Calu3 (cell line): ENCODE measurements around the gene CDH4. TPM values are rescaled to one million over a fixed set of nuclear protein-coding genes. Genes with fewer than 3 reads are reported as not detected.

Experiments used
- BruUV-seq: library from RNA; stranded (reverse); fragments of 400-500 nt; replicated peaks from 2 replicates; lab custom pipeline; 2021; lab: Mats Ljungman, UMichigan
- CTCF ChIA-PET: fragments of 300-600 bp; sonication (Branson Sonifier 250); formaldehyde crosslinking; loops from one replicate; lab custom pipeline; 2022; ENCODE audit warnings: antibody characterized with exemption; lab: Charles Lee
- DNase-seq: peaks from one replicate; pipeline ENCODE4 v3.0.0; 2022
- H3K27ac Mint-ChIP-seq: one replicate; pipeline ENCODE4 v1.8.0; 2022; ENCODE audit warnings: mixed read lengths; ENCODE audit not compliant: unreplicated experiment
- H3K27me3 Mint-ChIP-seq: one replicate; pipeline ENCODE4 v1.8.0; 2022; ENCODE audit warnings: mixed read lengths; ENCODE audit not compliant: unreplicated experiment
- H3K36me3 Mint-ChIP-seq: one replicate; pipeline ENCODE4 v1.8.0; 2022; ENCODE audit warnings: mild to moderate bottlenecking, moderate library complexity, mixed read lengths; ENCODE audit not compliant: insufficient read depth, unreplicated experiment
- H3K4me1 Mint-ChIP-seq: one replicate; pipeline ENCODE4 v1.8.0; 2022; ENCODE audit warnings: mild to moderate bottlenecking, low read depth, mixed read lengths; ENCODE audit not compliant: unreplicated experiment
- H3K4me3 Mint-ChIP-seq: one replicate; pipeline ENCODE4 v1.8.0; 2022; ENCODE audit warnings: mild to moderate bottlenecking, low read depth, moderate library complexity, mixed read lengths; ENCODE audit not compliant: unreplicated experiment
- H3K9me3 Mint-ChIP-seq: one replicate; pipeline ENCODE4 v1.8.0; 2022; ENCODE audit warnings: low read depth, mixed read lengths; ENCODE audit not compliant: unreplicated experiment
- CTCF ChIP-seq: fragments of 200-600 bp; IDR thresholded peaks from one replicate; pipeline ENCODE4 v1.8.0; 2022; ENCODE audit warnings: antibody characterized with exemption; ENCODE audit not compliant: unreplicated experiment
- intact Hi-C: fragments of 100-400 bp; cut with micrococcal nuclease; formaldehyde crosslinking; loops from one replicate; pipeline ENCODE4 v1.10.0; 2022; ENCODE audit not compliant: unreplicated experiment
- total RNA-seq: library from RNA; stranded (reverse); gene quantifications from 2 replicates; pipeline ENCODE4 v1.2.3, GENCODE V29; 2022

Gene CDH4
- total RNA-seq, 1 experiment from 2014 or later, result not detected

GRCh38 chr20:61876952-61877728, 625.1 kb downstream of the CDH4 start:
- no peaks in the 10 kb centered on the region for H3K36me3 Mint-ChIP-seq
- DNase-seq, result no peak
- H3K27ac Mint-ChIP-seq, result no peak overlapping the region
- CTCF ChIA-PET, result interaction anchor here (0.6 kb wide), 1 partner anchor 911 kb away, joined by 3 read pairs; no protein-coding TSS in a partner anchor
- peaks cover 86% of the 10 kb centered on the region for H3K27me3 Mint-ChIP-seq
- no peak overlapping the region for H3K4me3 Mint-ChIP-seq
- intact Hi-C loops, result no loop called here
- TF ChIP-seq CTCF, result no peak
- H3K9me3 Mint-ChIP-seq, result no peaks in the 10 kb centered on the region
- BruUV-seq, result no TSS peak
- H3K4me1 Mint-ChIP-seq, result no peaks in the 10 kb centered on the region

GRCh38 chr20:61877776-61878477, 625.9 kb downstream of the CDH4 start:
- Mint-ChIP-seq H3K4me3 (no peak overlapping the region), H3K4me1 (no peaks in the 10 kb centered on the region), H3K27ac (no peak overlapping the region), H3K36me3 (no peaks in the 10 kb centered on the region), H3K9me3 (no peaks in the 10 kb centered on the region), H3K27me3 (peaks cover 88% of the 10 kb centered on the region)
- CTCF ChIA-PET, result interaction anchor here (0.6 kb wide), 1 partner anchor 911 kb away, joined by 3 read pairs; no protein-coding TSS in a partner anchor
- no peak for TF ChIP-seq CTCF
- no TSS peak for BruUV-seq
- DNase-seq, result no peak
- intact Hi-C loops, result no loop called here

- H3K4me3 Mint-ChIP-seq, result no peak overlapping the region
These were observed 626.6 kb downstream of the CDH4 start for GRCh38 chr20:61878478-61879302.

More at GRCh38 chr20:61878478-61879302, 626.6 kb downstream of the CDH4 start:
- no peak for TF ChIP-seq CTCF
- Mint-ChIP-seq H3K9me3 (no peaks in the 10 kb centered on the region), H3K27ac (no peak overlapping the region), H3K27me3 (peaks cover 95% of the 10 kb centered on the region), H3K36me3 (no peaks in the 10 kb centered on the region), H3K4me1 (no peaks in the 10 kb centered on the region)
- BruUV-seq, result no TSS peak
- intact Hi-C loops, result no loop called here
- DNase-seq, result no peak
- CTCF ChIA-PET, result no interaction called here
